ENCODE data around the gene RNF123.

RNF123 gene

DNA sequence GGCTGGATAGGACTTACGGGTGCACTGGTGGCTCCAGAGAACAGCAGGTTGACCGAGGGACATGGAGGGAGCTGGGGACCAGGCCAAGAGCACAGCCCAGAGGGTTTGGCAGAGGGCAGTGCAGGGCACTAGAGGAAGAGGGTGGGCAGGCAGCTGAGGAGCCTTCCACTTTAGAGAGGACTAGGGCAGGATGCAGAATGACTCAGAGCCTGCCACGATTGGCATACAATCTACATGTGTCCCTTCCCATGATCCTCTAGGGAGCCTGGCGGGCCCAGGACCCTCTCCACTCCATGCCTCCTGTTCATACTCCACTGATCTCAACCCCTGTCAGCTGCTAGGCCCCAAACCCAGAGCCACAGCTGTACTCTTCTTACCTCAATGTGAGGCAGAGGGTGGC, 29.6 kb upstream of the RNF123 start:
- DNase-seq = no peak

DNA sequence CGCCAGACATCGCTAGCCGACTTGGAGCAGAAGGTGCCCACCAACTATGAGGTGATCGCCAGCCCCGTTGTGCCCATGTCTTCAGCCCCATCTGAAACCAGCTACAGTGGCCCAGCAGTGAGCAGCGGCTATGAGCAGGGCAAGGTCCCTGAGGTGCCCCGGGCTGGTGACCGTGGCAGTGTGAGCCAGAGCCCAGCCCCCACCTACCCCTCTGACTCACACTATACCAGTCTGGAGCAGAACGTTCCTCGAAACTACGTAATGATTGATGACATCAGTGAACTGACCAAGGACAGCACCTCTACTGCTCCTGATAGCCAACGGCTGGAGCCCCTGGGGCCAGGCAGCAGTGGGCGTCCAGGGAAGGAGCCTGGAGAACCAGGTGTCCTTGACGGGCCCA, 28.1 kb upstream of the RNF123 start:
- no peak for DNase-seq

DNA sequence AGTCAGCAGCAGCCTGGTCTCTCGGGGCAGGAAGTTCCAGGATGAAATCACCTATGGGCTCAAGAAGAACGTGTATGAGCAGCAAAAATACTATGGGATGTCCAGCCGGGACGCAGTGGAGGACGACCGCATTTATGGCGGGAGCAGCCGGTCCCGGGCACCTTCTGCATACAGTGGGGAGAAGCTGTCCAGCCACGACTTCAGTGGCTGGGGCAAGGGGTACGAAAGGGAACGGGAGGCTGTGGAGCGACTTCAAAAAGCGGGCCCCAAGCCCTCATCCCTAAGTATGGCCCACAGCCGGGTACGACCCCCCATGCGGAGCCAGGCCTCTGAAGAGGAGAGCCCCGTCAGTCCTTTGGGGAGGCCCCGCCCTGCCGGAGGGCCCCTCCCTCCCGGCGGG, 27.3 kb upstream of the RNF123 start:
- no peak for DNase-seq

DNA sequence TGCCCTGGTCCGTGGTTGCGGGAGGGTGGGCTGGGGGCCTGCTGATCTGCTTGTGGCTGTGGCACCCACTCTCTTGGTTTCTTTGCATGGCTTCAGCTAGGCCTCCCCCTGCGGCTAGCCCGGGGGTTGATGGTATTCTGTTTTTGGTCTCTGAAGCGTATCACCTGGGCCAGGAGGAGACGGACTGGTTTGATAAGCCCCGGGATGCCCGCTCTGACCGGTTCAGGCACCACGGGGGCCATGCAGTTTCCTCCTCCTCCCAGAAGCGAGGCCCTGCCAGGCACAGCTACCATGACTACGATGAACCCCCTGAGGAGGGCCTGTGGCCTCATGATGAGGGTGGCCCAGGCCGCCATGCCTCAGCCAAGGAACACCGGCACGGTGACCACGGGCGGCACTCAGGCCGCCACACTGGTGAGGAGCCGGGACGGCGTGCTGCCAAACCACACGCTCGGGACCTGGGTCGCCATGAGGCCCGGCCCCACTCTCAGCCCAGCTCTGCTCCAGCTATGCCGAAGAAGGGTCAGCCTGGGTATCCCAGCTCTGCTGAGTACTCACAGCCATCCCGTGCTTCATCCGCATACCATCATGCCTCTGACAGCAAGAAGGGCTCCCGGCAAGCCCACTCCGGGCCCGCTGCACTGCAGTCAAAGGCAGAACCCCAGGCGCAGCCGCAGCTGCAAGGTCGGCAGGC, 26.5 kb upstream of the RNF123 start:
- DNase-seq = no peak

DNA sequence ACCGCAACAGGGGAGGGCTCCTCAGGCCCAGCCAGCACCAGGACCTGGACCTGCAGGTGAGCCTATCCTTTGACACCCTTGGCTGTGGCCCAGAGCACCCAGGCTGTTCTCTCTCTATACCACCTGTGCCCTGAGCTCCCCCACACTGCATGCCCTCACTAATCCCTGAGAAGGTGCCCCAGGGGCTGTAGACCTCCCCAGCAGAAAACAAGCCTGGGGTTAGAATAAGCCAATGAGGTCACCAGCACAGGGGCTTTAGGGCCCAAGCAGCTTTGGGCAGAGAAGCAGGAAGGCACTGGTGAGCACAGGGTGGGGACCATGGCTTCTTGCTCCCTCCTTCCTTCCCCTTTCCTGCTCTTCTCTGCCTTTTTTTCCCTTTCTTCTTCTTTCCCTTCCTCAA, 25.5 kb upstream of the RNF123 start:
- DNase-seq = no peak

DNA sequence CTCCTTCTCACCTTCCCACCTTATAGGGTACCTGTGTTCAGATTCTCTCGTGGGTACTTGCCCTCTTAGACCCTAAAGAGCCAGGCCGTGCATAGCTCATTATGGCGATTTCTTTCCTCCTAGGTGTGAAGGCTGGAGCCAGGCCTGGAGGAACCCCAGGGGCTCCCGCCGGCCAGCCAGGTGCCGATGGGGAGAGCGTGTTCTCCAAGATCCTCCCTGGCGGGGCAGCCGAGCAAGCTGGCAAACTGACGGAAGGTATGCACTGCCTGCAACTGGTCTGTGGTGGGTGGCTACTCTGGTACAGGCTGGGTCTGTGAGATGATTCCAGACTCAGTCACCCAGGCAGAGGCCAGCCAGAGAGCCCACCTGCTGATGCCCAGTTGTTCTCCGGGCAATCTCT, 25.1 kb upstream of the RNF123 start:
- DNase-seq = no peak

DNA sequence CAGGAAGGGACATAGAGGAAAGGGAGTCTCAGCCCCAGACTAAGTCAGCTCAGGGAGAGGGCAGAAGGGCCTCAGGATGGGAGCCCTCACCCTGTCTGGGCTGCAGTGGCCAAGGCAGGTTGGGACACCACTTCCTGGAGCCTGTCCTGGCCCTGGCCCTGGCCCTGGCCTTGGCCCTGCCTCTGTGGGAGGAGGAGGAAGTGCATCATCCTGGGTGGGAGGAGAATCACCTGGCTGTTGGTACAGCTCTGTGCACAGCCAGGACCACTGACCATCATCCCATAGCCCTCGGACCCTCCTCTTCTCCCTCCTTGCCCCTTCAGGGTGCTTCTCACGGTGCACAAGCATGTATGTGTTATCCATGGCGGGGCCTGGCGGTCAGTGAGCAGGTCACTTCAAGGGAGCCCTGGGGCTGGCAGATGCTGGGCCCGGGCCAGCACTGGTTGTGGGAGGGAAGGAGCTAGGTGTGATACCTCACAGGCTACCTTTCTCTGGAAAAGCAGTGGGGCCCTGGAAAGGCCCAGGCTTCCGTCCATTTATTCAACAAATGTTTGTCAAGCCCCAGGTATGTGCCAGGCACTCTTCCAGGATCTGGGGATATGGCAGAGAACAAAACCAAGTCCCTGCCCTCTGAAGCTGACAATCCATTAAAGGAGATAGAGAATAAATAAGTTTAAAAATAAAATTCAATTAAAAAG, 23.4 kb upstream of the RNF123 start:
- no peak for DNase-seq

DNA sequence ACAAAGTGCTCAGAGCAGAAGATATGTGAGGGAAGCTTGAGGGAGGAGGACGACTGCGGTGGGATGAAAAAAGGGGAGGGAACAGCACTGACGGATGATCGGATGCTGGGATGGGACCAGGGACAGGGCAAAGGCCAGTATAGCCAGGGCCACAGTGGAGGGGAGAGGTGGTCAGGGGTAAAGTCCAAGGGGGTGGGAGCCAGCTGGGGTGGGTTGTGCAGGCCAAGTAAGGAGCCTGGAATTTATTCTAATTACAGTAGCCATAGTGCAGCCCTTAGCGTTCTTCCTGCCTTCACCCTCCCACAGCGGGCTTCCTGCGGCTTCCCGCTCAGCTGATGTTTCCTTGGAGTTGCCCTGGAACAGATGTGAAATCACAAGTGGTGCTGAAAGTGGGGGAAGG, 22.8 kb upstream of the RNF123 start:
- no peak for DNase-seq

DNA sequence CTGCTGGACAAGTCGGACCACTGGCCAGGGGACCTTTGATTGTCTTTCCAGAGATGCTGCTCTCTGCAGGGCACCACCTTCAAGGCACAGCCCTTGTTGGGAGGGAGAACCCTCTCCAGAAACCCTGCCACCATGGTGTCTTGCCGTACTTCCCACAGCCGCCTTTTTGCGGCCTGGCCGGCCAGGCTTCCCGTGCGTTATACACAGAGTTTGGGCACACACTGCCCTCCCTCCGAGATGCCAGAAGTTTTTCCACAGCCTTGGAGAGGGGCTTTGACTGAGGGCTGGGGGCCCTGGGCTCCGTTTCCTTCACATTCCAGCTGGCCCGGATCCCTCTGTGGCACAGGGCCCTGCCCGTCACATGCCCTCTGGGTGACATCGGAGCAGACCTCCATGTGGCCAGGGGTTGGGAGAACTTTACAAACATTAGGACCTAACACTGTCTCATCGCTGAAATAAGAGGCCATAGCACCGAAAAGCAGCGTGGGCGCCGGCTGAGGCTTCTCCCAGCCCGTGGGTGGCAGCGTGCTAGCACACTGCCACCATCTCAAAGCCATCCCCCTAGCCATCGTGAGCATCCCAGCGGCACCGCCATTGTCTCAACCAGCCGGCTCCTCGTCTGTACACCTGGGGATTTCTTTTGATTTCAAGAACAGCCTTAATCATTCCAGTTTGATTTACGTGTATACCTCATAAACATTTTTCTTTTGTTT, 21.5 kb upstream of the RNF123 start:
- DNase-seq = no peak

DNA sequence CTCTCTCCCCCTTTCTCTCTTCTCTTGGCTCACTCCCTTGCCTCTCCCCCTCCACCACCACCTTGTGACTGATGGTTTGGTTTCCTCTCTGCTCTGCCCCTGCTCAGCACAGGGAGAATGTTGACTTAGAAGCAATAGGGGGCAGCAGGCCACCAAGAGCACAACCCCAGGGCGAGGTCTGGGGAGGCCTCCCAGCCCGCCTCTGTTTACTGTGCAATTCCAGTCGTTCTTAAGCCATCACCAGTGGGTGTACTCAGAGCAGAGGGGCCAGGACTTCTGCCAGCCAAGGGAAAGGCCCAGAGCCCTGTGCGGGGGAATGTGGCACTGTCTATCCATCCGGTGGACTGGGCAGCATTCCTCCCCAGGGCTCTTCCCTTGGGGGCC, 21.0 kb upstream of the RNF123 start:
- DNase-seq = no peak

DNA sequence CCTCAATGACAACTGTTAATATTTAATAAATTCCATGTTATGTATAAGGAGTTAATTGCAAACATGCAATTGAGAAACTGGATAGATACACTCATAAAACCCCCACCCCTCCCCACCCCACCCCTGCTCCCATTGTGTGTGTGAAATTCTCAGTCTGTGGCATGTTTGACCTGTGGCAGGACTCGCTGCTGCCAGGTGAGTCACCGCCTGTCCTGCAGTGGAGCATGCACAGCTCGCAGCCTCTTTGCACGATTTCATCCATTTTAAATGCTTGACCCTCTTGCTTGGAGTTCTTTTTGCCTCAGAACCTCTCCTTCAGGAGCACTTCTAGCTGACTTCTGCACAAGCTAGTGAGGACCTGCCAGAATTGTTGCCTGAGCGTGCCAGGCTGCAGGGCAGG, 20.5 kb upstream of the RNF123 start:
- DNase-seq = no peak

DNA sequence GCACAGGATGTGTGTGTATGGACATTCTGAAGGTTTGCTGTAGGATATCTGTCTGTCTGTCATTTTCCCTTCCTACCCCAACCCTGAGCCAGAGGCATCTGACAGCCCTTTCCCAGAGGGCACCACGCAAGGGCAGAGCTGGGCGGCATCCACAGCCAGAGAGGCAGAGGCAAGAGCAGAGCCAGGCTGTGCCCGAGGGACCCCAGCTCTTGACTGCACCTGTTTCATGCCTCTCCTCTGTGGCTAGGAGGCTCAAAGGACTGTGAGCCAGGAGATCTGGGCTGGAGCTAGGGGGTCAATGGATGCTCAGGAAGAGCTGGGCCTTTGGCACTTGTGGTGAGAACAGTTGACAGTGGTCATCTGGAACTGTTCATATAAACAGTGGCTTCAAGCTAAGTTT, 20.0 kb upstream of the RNF123 start:
- no peak for DNase-seq

DNA sequence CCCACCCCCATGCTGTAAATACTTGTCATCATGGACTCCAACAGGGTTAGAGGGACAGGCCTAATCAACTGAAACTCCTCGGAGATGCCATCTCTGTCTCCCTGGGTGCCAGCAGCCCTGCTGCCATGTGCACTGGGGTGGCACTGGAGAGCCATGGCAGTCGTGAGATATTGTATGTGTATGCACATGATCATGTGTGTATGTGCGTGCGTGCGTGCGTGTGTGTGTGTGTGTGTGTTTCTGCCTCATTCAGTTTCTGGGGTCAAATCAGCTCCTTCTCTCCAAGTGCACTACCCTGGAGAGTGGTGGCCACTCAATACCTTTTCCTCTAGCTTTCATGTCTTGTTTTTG, 18.4 kb upstream of the RNF123 start:
- DNase-seq = no peak

DNA sequence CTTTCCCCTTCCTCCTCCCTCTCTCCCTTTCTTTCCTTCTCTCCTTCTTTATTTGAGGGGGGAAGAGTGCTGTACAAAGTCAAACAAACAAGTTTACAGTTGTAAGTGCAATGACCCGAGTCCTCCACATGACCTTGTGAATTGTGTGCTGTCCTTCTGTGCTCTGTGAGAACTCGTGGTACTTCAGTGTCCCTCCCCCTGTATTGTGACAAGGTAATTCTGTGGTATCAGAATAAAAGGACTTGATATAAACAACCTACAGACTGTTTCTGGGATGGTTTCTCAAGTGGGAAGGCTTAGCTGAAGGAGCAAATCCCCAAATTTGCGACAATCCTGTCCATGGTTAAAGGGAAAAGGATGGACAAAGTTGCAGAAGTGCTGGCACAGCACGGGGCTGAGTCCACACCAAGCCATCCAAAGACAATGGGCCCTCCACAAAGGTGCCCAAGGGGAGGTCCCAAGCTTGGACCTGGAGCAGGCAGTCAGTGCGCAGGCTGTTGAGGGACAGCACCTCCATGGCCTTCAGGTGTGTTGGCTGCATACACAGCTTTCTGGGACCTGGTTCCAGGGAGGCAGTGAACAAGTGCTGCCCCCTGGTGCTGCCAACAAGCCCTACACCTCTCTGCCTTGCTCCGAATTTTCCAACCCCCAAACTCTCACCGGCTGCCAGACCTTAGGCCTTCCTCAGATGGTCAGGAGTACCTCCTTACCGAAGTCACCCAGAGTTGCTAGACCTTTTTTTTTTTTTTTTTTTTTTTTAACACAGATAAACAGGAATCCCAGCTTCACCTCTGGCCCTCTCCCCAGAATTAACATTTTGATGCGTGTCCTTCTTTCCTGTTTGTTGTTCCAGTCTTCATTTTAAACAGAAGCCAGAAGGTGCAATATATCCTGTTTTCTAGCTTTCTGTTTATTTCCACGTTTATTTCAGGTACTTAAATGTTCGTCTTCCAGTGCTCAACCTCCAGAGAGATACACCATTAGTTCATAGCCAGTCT, 17.8 kb upstream of the RNF123 start:
- DNase-seq = peak; percentile 78 to 79

DNA sequence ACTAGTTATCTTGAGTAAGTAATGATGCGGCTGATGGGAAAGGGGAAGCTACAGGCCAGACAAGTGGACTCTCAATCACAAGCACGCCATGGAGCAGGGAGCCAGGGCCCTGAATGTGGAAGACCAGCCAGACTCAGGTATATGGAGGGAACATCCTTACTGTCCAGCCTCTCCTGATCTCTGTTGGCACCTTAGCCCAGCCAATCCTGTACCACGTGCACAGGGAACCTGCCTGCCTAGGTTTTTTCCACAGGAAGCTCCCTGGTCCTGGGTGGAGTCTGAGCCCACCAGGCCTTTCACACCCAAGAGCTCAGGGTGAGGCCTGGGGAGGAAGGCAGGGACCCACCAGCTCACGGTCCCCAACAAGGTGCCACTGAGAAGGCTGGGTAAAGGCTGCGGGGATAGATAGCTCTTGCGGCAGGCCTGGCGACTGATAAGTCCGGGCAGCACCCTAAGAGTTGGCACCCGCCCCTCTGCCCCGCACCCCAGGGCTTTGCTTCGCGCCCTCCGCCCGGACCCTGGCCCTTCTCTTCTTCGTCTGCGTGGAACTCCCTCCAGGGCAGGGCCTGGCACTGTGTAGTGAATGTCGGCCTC, 16.1 kb upstream of the RNF123 start:
- DNase-seq = peak in 1 of 2 donors; percentile 46

DNA sequence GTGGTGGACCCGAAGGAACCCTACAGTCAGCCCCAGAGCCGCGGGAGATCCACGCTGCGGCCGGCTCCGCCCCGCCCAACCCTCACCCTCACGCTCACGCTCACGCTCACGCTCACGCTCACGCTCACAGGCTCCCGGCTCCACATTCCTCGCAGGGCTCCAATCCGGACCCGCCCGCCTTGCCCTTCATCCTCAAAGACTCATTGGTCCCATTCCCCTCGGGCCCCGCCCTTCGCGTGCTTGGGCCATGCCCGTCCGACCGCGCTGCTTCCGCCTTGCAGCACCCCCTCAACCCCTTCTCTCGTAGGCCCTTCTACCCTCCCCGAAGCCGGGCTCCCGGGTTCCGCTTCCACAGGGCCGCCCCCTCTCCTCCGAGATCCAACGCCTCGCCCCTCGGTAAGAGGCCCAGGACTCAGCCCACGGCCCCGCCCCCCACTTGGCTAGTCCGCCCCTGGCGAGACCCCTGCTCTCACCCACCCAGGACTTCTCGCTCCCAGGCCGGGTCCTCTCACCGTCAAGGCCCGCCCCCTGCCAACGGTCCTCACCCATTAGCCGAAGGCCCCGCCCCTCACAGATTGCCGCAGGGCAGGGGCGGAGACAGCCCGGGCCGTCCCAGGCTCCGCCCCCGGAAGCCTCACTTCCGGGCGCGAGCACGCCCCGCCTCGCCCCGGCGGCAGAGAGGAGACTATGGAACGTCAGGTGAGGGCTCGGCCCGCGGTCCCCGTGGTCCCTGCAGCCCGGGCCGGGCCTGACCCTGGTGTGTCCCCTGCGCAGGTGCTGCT, 15.5 kb upstream of the RNF123 start, which contains the start of gene APEH:
Gene APEH, plus strand, starts transcription at position 637 of the 782 bp plus-strand sequence. Its CDS starts 51 bp downstream, at position 688.
- DNase-seq = peak; percentile 98 to 99

DNA sequence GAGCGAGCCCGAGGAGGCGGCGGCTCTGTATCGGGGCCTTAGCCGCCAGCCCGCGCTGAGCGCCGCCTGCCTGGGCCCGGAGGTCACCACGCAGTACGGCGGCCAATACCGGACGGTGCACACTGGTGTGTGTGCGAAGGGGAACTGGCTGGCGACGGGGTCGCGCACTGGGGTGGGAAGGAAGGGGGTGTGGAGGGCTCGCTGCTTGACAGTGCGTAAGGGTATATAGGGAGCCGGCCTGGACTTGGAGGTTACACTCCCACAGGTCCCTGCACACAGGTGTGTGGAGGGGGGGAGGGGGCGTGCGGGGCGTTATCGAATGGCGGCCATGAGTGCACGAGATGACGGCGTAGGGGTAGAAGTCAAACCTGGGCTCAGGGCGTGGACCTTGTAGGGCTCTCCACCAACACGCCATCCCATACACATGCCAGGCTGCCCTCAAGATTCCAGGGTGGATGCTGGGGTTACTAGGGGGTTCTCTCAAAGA, 14.8 kb upstream of the RNF123 start:
- DNase-seq = peak; percentile 30 to 53

DNA sequence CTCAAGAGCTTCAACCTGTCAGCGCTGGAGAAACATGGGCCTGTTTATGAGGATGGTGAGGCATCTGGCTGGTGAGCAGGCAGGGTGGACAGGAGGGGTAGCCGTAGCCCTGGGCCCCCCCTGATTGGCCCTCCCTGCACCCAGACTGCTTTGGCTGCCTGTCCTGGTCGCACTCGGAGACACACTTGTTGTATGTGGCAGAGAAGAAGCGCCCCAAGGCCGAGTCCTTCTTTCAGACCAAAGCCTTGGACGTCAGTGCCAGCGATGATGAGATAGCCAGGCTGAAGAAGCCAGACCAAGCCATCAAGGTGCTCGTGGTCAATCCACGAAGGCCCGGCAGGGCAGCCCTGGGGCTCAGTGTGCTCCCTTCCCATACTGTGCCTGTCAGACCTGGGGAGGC, 13.4 kb upstream of the RNF123 start:
- no peak for DNase-seq

DNA sequence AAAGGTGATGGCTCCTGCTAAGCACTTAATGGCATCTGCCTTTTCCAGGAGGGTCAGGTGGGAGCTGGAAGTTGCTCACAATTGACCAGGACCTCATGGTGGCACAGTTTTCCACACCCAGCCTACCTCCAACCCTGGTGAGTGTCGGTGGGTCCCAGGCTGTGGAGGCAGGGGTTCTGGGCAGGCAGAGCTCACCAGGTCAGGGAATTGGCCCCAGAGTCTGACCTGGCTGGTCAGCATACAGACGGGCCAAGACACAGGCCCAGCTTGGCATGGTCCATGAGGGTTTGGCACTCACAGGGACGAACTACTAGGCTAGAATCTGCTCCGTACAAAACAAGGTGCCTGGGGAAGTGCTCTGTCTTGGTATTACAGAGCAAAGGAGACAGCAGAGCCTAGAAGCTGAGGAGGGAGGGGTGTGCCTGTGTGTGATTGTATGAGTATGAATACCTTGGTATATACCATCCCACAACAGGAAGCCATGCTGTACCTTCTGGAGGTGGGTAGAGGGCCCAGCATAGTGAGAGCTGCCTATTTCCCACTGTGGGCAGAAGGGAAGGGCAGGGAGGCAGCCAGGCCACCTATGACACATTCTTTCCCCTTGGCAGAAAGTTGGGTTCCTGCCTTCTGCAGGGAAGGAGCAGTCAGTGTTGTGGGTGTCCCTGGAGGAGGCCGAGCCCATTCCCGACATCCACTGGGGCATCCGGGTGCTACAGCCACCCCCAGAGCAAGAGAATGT, 8.7 kb upstream of the RNF123 start:
- no peak for DNase-seq

DNA sequence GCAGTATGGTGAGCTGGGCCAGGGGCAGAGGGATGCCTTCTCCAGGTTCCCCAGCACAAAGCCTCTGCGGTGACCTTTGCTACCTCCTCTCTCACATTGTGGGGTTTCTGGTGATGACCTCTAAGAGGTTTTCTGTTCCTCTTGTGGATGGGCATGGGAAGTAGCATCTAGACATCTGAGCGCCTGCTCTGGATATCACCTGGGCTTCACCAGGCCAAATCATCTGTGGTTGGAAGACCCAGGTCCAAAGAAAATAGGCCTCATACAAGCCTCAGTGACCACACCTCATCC, 8.2 kb upstream of the RNF123 start:
- no peak for DNase-seq

DNA sequence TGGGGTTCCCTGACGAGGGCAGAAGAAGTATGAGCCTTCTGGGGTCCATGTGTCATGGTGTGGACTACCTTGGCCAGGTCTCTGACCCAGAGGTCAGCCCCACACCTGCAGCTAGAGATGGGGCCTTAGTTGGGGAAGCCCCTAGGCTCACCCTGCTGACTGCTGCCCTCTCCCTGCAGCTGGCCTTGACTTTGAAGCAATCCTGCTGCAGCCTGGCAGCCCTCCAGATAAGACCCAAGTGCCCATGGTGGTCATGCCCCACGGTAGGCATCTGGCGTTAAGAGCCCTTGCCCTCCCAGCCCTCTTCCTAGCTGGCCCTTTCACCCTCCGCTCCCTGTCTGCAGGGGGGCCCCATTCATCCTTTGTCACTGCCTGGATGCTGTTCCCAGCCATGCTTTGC, 7.8 kb upstream of the RNF123 start:
- DNase-seq = no peak

All from stimulated activated CD4-positive, alpha-beta T cell treated with anti-CD3 and anti-CD28 coated beads, Interleukin-2, amount 100 ng/mL, for 24 hours (primary cell).